T1000 (cell line): ENCODE measurements around the gene PIK3R2.
"Not testable (repeated sequence)": the region's sequence is repeated elsewhere in the genome, so short reads cannot be mapped to it uniquely, and the experiment has no call there.

ENCODE experiments used
- DNase-seq: peaks from one replicate; lab custom pipeline; 2025; ENCODE audit warnings: mixed read lengths; lab: John Stamatoyannopoulos, UW

Gene PIK3R2

DNA sequence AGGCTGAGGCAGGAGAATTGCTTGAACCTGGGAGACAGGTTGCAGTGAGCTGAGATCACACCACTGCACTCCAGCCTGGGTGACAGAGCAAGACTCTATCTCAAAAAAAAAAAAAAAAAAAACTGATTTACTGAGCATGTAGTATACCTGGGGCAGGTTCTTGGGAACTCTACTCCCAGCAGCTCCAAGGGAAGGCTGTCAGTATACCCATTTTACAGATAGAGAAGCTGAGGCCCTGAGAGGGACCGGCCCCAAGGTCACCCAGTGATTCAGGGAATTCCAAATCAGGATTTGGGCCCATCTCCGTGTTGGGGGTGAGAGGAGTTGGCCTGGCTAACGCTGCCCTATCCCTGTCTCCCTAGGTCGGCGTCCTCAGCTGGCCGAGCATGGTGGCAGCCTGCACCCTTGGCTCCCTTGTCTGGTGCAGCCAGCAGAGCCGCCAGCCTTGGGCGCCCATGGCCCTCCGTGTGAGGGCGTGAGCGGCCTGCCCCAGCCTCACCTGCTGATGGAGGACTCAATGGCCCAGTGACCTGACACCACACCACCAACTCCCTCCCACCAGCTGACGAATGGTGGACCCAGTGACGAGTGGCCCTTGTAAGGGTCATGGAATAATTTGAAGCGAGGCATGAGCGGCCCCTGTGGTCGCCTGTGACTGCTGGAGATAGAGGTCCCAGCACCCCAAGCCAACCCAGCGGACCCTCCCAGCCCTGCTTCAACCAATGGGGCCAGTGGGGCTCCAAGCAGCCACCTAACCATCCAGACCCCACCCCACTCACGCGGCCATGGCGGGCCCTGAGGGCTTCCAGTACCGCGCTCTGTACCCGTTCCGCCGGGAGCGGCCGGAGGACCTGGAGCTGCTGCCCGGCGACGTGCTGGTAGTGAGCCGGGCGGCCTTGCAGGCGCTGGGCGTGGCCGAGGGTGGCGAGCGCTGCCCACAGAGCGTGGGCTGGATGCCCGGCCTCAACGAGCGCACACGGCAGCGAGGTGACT is 2.4 kb downstream of the PIK3R2 start:
- no peak for DNase-seq

DNA sequence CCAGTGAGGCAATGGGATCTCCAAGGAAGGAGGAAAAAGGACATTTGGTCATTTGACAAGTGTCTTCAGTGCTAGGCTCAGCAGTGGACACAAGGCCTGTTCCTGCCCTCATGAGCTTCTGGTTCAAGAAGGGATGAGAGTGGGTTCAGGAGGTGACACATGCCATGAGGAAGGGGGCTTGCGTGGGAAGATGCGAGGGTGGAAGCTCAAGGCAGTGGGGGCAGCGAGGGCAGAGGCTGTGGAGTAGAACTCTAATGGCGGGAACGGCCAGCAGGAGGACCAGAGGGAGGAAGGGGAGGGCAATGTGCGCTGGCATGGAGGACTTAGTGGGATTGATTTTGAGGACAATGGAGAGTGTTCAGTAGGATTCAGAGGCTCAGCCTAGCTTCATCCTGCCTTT is 3.3 kb downstream of the PIK3R2 start:
- no peak for DNase-seq

DNA sequence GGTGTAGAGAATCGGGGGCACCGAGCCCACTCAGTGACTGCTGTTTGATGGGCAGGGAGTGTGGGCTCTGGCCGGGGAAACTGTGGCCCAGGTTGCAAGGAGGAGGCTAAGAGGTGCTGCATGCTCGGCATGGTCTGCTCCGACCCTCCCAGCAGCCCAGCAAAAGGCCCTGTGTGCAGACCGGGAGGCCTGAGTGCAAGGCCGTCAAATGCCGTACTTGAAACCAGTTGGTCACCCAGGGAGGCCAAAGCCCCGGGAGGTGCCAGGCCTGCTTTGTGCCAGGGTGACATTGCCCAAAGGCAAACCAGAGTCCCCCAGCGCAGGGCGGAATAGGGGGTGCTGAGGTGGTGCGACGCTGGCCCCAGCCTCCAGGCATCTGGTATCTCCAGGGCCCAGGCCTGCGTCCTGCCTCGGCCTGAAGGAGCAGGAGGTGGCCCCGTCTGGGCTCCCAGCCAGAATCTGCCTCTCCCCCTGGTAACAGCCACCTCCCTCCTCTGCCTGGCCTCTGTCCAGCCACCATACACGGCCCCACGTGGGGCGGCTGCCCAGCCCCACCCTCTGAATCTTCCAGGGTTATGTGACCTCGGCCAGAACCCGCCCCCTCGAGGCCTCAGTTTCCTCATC is 4.0 kb downstream of the PIK3R2 start:
- peak; percentile 17 for DNase-seq

GRCh38 chr19:18157465-18158063 is 4.6 kb downstream of the PIK3R2 start:
- no peak for DNase-seq

GRCh38 chr19:18158467-18158866 is 5.5 kb downstream of the PIK3R2 start:
- no peak for DNase-seq

- not testable (repeated sequence) for DNase-seq
Observed at GRCh38 chr19:18159059-18159616, 6.2 kb downstream of the PIK3R2 start.

GRCh38 chr19:18159810-18160209 is 6.8 kb downstream of the PIK3R2 start:
- no peak for DNase-seq

GRCh38 chr19:18160493-18160970 is 7.6 kb downstream of the PIK3R2 start:
- DNase-seq = no peak

- peak; percentile 28 for DNase-seq
Observed at GRCh38 chr19:18160971-18161635, 8.1 kb downstream of the PIK3R2 start.

GRCh38 chr19:18161636-18162002 is 8.7 kb downstream of the PIK3R2 start:
- DNase-seq = no peak

- no peak for DNase-seq
Observed at GRCh38 chr19:18164072-18164471, 11.1 kb downstream of the PIK3R2 start.

DNA sequence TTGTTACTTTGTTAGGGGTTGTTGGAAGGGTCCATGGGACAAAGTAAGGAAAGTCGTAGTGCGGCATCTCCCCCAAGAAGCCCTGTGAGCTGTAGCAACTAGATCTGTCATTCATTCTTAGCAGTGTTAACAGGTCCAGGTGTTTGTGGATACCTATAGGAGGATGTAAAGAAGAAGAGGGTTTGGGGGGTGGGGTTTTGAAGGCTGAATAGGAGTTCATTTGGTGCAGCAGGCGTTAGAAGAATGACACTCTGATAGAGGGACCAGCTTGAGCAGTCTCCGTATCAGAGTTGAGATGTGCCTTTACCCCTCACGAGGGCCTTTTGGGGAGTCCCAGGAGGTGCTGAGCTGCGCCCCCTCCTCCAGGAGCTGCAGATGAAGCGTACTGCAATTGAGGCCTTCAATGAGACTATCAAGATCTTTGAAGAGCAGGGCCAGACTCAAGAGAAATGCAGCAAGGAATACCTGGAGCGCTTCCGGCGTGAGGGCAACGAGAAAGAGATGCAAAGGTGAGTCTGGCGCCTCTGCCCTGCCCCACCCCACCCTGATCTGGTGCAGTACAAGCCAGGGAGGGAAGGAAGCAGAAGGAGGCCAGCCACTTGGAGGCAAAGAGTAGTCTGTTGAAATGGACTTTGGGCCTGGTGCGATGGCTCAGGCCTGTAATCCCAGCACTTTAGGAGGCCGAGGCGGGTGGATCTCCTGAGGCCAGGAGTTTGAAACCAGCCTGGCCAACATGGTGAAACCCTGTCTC is 13.0 kb downstream of the PIK3R2 start:
- no peak for DNase-seq

DNA sequence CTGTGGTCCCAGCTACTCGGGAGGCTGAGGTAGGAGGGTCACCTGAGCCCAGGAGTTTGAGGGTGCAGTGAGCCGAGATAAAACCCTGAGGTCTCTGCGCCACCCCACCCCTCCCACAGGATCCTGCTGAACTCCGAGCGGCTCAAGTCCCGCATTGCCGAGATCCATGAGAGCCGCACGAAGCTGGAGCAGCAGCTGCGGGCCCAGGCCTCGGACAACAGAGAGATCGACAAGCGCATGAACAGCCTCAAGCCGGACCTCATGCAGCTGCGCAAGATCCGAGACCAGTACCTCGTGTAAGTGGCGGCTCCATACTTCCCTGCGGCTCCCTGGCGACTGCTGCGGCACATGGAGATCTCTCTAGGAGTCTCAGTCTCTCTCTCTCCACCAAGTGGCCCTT is 14.0 kb downstream of the PIK3R2 start:
- DNase-seq = no peak

DNA sequence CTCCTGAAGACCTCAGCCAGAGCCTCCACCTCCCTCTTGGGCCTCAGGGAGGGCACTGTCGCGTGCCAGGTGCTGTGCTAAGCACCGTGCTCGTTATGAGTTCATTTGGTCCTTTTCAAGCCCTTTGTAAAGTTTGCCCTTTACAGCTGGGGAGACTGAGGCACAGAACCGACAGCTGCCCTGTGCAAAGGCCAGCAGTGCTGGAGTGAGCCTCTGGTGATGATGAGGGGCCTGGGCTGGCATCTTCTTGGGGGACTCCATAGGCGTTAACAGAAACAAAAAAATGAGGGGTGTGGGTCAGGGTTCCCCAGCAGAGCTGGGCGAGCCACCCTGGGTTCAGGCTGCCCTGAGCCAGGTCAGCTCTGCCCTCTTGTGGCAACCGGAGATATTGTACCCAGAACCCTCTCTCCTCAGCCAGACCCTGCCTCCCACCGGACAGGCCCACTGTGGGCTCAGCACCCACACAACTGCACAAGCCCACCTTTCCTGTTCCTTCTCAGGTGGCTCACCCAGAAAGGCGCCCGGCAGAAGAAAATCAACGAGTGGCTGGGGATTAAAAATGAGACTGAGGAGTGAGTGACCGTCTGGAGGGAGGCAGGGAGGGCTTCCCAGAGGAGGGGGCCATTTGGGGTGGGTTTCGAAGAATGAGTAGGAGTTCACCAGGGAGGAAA is 15.1 kb downstream of the PIK3R2 start:
- no peak for DNase-seq

DNA sequence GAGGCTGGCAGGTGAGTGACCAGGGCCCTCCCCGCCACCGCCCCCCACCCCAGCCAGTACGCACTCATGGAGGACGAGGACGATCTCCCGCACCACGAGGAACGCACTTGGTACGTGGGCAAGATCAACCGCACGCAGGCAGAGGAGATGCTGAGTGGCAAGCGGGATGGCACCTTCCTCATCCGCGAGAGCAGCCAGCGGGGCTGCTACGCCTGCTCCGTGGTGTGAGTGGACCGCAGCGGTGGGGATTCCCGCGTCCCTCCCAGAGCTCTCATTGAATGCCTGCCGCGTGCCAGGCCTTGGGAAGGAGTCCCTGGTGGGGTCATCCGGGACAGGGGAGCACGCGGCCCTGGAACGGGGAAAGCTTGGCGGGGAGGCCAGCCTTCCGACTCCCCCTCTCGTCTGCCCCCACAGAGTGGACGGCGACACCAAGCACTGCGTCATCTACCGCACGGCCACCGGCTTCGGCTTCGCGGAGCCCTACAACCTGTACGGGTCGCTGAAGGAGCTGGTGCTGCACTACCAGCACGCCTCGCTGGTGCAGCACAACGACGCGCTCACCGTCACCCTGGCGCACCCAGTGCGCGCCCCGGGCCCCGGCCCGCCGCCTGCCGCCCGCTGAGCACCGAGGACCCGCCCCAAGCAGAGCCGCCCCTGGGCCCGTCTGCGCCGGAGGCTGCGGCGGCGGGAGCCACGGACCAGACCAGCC is 15.9 kb downstream of the PIK3R2 start:
- no peak for DNase-seq

DNA sequence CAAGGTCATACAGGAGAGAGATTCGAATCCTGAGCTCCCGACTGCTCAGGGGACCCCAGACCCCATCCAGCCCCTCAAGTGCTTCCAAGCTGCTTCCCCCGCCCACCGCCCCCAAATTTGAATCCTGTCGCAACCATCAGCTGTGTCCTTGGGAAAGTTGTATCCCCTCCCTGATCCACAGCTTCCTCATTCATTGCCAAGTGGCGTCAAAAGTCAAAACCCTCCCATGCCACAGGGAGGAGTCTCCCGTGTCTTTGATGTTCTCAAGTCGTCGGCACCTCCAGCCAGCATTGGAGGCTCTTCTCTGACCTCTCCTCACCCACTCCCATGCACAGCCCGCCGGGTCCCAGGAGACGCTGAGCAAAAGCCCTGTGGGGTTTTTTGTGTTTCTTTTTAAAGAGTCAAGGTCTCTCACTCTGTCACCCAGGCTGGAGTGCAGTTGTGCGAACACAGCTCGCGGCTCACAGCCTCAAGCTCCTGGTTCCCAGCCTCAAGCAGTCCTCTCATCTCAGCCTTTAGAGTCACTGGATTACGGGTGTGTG is 17.8 kb downstream of the PIK3R2 start:
- no peak for DNase-seq

GRCh38 chr19:18171605-18172327 is 18.8 kb downstream of the PIK3R2 start:
- no peak for DNase-seq

DNA sequence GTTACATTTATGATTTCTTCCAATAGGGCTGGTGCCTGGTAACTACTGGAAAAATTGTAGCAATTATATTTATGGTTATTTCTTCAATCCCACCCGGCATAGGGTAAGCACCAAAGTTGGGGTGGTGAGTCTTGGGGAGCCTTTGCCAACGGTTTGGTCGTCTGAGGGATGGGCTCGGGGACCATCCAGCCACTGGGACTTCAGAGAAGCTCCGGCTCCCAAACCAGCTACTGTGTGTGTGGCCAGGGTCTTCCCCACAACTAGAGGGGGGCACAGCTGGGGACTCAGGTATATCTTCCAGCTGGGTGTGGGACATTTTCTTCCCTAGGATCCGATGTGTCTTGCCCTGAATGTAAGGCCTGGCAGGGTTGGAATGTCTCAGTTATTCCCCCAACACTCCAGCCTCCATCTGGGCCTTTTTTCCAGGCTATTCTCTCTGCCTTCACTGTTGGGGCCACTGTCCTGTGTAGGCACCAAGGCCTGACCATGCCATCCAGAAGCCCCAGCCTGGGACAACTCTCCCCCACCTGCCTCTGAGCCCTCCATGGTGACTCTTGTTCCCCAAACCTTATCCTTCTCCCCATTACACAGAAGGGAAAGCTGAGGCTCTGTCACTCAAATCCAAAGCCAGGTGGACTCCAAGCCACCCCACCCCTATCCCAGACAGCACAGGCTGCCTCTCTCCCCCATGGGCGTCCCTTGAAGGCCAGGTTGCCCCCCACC is 19.5 kb downstream of the PIK3R2 start:
- DNase-seq = no peak
